ENCODE measurements around the gene ZNF691.
"Not testable (repeated sequence)": the region's sequence is repeated elsewhere in the genome, so short reads cannot be mapped to it uniquely, and the experiment has no call there.

- TF ChIP-seq CTCF (IDR thresholded peaks at IDR 0.05; ENCODE audit: insufficient read depth, low read length, poor library complexity, severe bottlenecking); EZH2phosphoT487 (conservative IDR thresholded peaks at IDR 0.05; ENCODE audit: low read length): not testable (repeated sequence)
Observed at GRCh38 chr1:42868466-42868865, 22.1 kb downstream of the ZNF691 start.
